ENCODE measurements around the gene GPR68. TPM values are rescaled to one million over a fixed set of nuclear protein-coding genes. Genes with fewer than 3 reads are reported as not detected.

Gene GPR68
- polyA plus RNA-seq, 1 donor from 2014 or later: 2.1 TPM

DNA sequence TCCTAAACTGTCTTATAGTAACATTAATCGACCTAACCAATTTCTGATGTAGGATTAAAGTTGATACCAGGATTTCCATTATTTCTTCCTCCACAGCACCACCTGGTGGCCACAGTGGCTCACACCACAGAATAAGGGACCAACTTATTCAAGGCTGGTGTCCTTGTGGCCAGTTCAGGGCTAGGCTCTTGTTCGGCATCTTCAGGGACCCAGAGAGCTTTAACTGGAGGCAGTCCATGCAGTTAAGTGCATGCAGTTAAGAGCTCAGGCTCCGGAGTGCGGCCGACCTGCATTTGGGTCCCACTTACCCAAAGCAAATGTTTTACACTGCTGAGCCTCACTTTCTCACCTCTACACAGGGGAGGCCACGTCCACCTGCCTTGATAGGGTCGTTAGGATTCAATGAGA, 42.0 kb upstream of the GPR68 start:
- Histone ChIP-seq H2AFZ (ENCODE audit: low read depth, low read length) (no peak overlapping the region), H3K9me2 (ENCODE audit: insufficient read depth, low read length) (no peaks in the 10 kb centered on the region), H3F3A (ENCODE audit: insufficient read depth, low read length, poor library complexity, severe bottlenecking) (no peaks in the 10 kb centered on the region), H3K4me2 (ENCODE audit: low read length) (no peak overlapping the region), H3K27ac (ENCODE audit: low read length) (no peak overlapping the region), H3K4me3 (ENCODE audit: low read length) (no peak overlapping the region), H3K36me3 (ENCODE audit: insufficient read depth, low read length) (no peaks in the 10 kb centered on the region), H3K9me3 (ENCODE audit: low read length) (no peaks in the 10 kb centered on the region), H3K27me3 (ENCODE audit: insufficient read depth, low read depth, low read length) (no peaks in the 10 kb centered on the region), H4K20me1 (ENCODE audit: insufficient read depth) (no peaks in the 10 kb centered on the region), H3K9ac (ENCODE audit: low read length) (no peak overlapping the region), H3K79me2 (replicated peaks; ENCODE audit: insufficient read depth, low read length) (no peaks in the 10 kb centered on the region)
- TF ChIP-seq RAD21 (conservative IDR thresholded peaks at IDR 0.05) (peak; percentile 83), TAF1 (IDR thresholded peaks at IDR 0.05; ENCODE audit: low read depth) (no peak), EZH2 (IDR thresholded peaks at IDR 0.05; ENCODE audit: borderline replicate concordance, insufficient read depth, low read length, poor library complexity, severe bottlenecking) (no peak), SMC3 (conservative IDR thresholded peaks at IDR 0.05; ENCODE audit: poor library complexity) (peak; percentile 94), POLR2AphosphoS5 (IDR thresholded peaks at IDR 0.05) (no peak), EP300 (conservative IDR thresholded peaks at IDR 0.05; ENCODE audit: poor library complexity, severe bottlenecking) (no peak), REST (IDR thresholded peaks at IDR 0.05; ENCODE audit: borderline replicate concordance) (no peak)
- TF ChIP-seq, protein P1, sequence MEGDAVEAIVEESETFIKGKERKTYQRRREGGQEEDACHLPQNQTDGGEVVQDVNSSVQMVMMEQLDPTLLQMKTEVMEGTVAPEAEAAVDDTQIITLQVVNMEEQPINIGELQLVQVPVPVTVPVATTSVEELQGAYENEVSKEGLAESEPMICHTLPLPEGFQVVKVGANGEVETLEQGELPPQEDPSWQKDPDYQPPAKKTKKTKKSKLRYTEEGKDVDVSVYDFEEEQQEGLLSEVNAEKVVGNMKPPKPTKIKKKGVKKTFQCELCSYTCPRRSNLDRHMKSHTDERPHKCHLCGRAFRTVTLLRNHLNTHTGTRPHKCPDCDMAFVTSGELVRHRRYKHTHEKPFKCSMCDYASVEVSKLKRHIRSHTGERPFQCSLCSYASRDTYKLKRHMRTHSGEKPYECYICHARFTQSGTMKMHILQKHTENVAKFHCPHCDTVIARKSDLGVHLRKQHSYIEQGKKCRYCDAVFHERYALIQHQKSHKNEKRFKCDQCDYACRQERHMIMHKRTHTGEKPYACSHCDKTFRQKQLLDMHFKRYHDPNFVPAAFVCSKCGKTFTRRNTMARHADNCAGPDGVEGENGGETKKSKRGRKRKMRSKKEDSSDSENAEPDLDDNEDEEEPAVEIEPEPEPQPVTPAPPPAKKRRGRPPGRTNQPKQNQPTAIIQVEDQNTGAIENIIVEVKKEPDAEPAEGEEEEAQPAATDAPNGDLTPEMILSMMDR (IDR thresholded peaks at IDR 0.05; ENCODE audit: poor library complexity, severe bottlenecking): peak; percentile 88

- no peak overlapping the region for H3K4me2 ChIP-seq (ENCODE audit: low read length)
- H3K4me3 ChIP-seq (ENCODE audit: low read length): no peak overlapping the region
- no peaks in the 10 kb centered on the region for H3K9me3 ChIP-seq (ENCODE audit: low read length)
- H3K27ac ChIP-seq (ENCODE audit: low read length): no peak overlapping the region
- no peaks in the 10 kb centered on the region for H3K9me2 ChIP-seq (ENCODE audit: insufficient read depth, low read length)
- H3K36me3 ChIP-seq (ENCODE audit: insufficient read depth, low read length): peaks cover 4% of the 10 kb centered on the region
- H2AFZ ChIP-seq (ENCODE audit: low read depth, low read length): no peak overlapping the region
- TF ChIP-seq SMC3 (conservative IDR thresholded peaks at IDR 0.05; ENCODE audit: poor library complexity) (no peak), RAD21 (conservative IDR thresholded peaks at IDR 0.05) (no peak), TAF1 (IDR thresholded peaks at IDR 0.05; ENCODE audit: low read depth) (no peak), MXI1 (conservative IDR thresholded peaks at IDR 0.05; ENCODE audit: poor library complexity, severe bottlenecking) (no peak), EP300 (conservative IDR thresholded peaks at IDR 0.05; ENCODE audit: poor library complexity, severe bottlenecking) (no peak), EZH2 (IDR thresholded peaks at IDR 0.05; ENCODE audit: borderline replicate concordance, insufficient read depth, low read length, poor library complexity, severe bottlenecking) (no peak), POLR2AphosphoS5 (IDR thresholded peaks at IDR 0.05) (no peak), REST (IDR thresholded peaks at IDR 0.05; ENCODE audit: borderline replicate concordance) (no peak)
- TF ChIP-seq, protein P1 (IDR thresholded peaks at IDR 0.05; ENCODE audit: poor library complexity, severe bottlenecking): no peak
- no peak overlapping the region for H3K9ac ChIP-seq (ENCODE audit: low read length)
- no peaks in the 10 kb centered on the region for H3K79me2 ChIP-seq (replicated peaks; ENCODE audit: insufficient read depth, low read length)
- no peaks in the 10 kb centered on the region for H3F3A ChIP-seq (ENCODE audit: insufficient read depth, low read length, poor library complexity, severe bottlenecking)
- no peaks in the 10 kb centered on the region for H4K20me1 ChIP-seq (ENCODE audit: insufficient read depth)
- no peaks in the 10 kb centered on the region for H3K27me3 ChIP-seq (ENCODE audit: insufficient read depth, low read depth, low read length)
These were observed 40.5 kb upstream of the GPR68 start for GRCh38 chr14:91284791-91285548.

Measured in neural cell (in vitro differentiated cells).